GM21825 (cell line): ENCODE data around the gene GSTA1.
"Not testable (repeated sequence)": the region's sequence is repeated elsewhere in the genome, so short reads cannot be mapped to it uniquely, and the experiment has no call there.

ENCODE experiments used
- ATAC-seq: cut with Tn5 transposase; IDR thresholded peaks from one replicate; pipeline ENCODE4 v1.9.1; 2021; ENCODE audit warnings: mild to moderate bottlenecking, moderate library complexity; ENCODE audit not compliant: unreplicated experiment

The GSTA1 gene

GRCh38 chr6:52803668-52804255 lies at the start of gene GSTA1:
TSS of gene GSTA1 (minus strand) at chr6:52803816. CDS start at chr6:52799267, 4,549 bp downstream.
- not testable (repeated sequence) for ATAC-seq

DNA sequence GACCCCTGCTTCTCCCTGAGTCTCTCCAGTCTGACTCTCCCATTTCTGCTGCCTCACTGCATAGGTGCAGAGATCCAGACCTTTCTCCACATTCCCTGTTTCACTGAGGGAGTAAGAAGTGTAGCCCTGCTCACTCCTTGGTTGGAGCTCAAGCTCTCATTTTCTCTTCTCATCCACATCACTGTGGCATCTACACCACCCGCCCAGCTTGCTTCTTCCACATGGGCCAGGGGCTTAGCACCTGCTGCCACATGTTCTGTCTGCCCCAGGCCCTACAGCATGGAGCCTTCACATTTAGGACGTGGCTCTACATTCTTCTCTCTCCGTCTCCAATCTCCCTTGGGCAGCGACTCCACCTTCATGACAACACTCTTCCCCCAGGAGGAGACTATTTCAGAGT lies 45.5 kb upstream of the GSTA1 start:
- no peak for ATAC-seq

GRCh38 chr6:52846002-52846401 lies 42.4 kb upstream of the GSTA1 start:
- no peak for ATAC-seq

GRCh38 chr6:52843605-52844004 lies 40.0 kb upstream of the GSTA1 start:
- ATAC-seq = no peak

- ATAC-seq = no peak
Observed at GRCh38 chr6:52840763-52841585, 37.4 kb upstream of the GSTA1 start, which contains the start of gene GSTA5. TSS of gene GSTA5 (minus strand) at chr6:52840813.

DNA sequence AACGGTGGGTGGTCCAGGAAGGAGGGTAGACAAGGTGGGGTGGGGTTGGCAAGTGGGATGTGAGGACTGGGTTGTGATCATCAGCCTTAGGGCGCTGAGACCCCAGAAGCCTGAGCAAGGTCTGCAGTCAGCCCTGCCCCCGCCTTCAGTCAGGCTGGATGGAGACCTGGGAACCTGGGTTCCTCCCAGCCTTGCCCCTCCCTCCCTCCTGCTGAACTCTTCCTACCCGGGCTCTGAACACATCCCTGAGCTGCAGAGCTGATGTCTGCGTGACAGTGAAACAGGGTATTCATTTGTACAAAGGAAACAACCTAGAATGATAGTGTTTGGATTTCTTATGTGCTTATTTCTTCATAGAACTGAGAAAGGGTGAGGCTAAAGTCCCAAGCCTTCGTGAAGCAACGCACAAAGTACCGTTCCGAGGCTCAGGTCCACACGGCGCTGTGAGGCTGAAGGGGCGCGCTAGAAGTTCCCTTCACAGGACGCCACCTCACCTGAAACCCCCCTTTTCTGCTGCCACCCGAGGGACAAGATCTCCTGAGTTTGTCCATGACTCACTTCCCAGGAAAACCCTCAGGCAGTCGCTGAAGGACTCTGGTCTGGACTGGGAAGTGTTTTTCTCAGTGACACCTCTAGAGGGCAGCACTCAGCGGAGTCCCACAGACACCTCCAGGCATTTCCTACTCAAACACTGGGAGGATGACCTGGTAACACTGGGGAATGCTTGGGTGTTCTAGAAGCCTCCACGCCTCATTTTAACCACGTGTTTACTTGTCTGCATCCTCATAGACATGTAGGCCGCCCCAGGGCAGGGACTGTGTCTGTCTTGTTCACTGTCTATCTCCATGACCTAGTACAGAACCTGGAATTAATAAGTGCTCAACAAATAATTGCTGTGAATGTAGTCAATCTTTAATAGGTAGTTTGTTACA lies 35.8 kb upstream of the GSTA1 start:
- ATAC-seq = peak; percentile 88

DNA sequence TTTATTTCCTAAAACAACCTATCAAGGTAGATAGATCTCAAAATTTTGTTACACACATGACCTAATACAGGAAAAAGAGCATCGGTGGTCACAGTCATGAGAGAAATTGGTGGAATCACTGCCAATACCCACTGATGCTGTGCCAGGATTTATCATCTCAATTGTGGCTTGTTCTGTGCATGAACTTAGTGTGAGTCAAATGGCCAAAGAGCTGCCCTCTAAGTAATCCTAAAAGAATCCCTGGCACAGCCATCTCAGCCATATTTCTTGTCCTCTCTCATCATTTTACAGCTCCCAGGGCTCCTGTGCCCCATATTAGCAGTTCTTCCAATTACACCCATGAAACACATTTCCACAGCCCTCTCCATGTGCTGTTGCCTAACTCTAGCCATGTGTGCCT lies 30.9 kb upstream of the GSTA1 start:
- no peak for ATAC-seq

DNA sequence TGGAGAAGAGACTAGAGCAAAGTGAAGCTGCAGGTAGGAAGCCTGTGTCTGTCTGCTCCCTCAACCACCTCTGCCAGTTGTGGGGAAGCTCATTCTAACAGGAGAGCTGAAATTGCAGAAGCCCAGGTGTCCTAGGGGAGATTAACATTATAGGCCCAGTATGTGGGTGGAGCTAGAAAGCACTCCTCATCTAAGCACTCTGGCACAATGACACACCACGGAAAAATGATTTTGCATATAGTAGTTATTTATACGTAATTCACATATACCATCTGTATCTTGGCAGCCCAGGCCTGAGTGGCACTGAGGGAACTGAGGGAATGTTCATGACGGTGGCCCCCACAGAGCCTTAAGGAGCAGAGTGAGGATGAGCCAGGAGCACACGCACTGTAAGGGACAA lies 27.3 kb upstream of the GSTA1 start:
- ATAC-seq = not testable (repeated sequence)

DNA sequence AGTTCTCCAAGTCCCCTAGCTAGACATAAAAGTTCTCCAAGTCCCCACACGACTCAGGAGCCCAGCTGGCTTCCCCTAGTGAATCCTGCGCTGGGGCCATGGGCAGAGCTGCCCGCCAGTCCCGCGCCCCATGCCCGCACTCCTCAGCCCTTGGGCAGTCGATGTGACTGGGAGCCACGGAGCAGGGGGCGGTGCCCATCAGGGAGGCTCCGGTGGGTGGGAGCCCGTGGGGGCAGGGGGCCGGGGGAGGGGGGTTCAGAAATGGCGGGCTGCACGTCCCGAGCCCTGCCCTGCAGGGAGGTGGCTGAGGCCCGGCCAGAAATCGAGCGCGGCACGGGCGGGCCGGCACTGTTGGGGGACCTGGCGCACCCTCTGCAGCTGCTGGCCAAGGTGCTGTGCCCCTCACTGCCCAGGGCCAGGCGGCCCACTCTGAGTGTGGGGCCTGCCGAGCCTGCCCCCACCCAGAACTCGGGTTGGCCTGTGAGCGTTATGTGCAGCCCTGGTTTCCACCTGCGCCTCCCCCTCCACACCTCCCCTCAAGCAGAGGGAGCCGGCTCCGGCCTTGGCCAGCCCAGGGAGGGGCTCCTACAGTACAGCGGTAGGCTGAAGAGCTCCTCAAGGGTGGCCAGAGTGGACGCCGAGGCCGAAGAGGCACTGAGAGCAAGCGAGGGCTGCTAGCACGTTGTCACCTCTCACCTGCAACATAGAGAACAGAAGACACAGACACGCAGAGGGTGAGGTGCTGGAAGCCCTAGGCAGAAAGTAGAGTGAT lies 25.6 kb upstream of the GSTA1 start:
- no peak for ATAC-seq

DNA sequence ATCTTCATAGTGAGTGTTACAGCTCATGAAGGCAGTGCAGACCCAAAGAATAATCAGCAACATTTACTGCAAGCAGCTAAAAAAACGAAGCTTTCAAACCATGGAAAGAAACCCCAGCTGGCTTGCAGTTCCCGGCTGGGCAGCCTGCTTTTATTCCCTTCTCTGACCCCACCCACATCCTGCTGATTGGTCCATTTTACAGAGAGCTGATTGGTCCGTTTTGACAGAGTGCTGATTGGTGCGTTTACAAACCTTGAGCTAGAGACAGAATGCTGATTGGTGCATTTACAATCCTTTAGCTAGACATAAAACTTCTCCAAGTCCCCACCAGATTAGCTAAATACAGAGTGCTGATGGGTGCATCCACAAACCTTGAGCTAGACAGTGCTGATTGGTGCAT lies 25.0 kb upstream of the GSTA1 start:
- not testable (repeated sequence) for ATAC-seq

- not testable (repeated sequence) for ATAC-seq
Observed at GRCh38 chr6:52827073-52827783, 23.6 kb upstream of the GSTA1 start.

- no peak for ATAC-seq
Observed at GRCh38 chr6:52826513-52826912, 22.9 kb upstream of the GSTA1 start.

DNA sequence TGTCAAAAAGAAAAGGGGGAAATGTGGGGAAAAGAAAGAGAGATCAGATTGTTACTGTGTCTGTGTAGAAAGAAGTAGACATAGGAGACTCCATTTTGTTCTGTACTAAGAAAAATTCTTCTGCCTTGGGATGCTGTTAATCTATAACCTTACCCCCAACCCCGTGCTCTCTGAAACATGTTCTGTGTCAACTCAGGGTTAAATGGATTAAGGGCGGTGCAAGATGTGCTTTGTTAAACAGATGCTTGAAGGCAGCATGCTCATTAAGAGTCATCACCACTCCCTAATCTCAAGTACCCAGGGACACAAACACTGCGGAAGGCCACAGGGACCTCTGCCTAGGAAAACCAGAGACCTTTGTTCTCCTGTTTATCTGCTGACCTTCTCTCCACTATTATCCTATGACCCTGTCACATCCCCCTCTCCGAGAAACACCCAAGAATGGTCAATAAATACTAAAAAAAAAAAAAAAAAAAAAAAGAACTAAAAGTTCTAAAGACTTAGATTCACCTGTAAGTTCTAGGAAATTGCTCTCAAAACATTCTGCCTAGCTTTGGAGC lies 22.4 kb upstream of the GSTA1 start:
- not testable (repeated sequence) for ATAC-seq

GRCh38 chr6:52825270-52825793 lies 21.7 kb upstream of the GSTA1 start:
- ATAC-seq = not testable (repeated sequence)

- ATAC-seq = no peak
Observed at GRCh38 chr6:52821842-52822241, 18.2 kb upstream of the GSTA1 start.

DNA sequence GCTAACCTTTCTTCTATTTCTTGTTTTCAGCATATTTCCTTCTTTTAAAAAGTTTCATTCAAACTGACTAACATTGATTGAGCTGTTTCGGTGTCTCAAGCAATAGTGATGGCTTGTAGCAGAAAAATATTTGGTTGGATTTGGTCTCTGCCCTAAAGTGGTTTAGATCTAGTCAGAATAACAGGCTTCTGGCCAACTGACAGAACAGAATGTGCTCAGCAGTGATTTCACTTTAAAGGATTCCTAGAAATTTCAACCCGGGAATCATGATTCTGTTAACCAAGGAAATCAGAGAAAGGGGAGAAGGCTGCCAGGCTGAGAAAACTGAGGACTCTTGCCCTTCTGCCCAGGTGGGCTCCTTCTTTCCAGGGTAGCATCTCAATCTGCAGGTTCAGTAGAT lies 16.6 kb upstream of the GSTA1 start:
- ATAC-seq = no peak

DNA sequence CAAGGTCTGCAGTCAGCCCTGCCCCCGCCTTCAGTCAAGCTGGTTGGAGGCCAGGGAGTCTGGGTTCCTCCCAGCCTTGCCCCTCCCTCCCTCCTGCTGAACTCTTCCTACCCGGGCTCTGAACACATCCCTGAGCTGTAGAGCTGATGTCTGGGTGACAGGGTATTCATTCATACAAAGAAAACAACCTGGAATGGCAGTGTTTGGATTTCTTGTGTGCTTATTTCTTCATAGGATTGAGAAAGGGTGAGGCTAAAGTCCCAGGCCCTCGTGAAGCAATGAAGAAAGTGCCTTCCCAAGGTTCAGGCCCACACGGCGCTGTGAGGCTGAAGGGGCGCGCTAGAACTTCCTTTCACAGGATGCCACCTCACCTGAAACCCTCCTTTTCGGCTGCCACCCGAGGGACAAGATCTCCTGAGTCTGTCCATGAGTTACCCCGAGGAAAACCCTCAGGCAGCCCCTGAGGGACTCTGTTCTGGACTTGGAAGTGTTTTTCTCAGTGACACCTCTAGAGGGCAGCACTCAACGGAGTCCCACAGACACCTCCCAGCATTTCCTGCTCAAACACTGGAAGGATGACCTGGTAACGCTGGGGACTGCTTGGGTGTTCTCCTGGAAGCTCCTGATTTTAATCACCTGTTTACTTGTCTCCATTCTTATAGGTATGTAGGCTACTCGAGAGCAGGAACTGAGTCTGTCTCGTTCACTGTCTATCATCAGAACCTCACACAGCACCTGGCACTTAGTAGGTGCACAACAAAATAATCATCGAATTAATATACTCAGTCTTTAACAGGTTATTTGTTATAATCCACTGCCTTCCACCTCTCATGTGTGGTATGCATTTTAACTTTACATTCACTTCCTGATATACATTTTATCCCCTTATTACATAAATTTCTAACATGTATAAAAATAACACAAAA lies 11.8 kb upstream of the GSTA1 start:
- peak; percentile 89 for ATAC-seq

- not testable (repeated sequence) for ATAC-seq
Observed at GRCh38 chr6:52814545-52814944, 10.9 kb upstream of the GSTA1 start.
